ENCODE data around the gene TSPAN8. TPM values are rescaled to one million over a fixed set of nuclear protein-coding genes. Genes with fewer than 3 reads are reported as not detected.

Gene TSPAN8
- total and polyA plus RNA-seq, 2 experiments from 2014 or later: not detected

GRCh38 chr12:71105956-71106355 is 51.8 kb downstream of the TSPAN8 start (continued):
- TF ChIP-seq ZNF462 (CRISPR knock-in tag; IDR thresholded peaks at IDR 0.05): no peak
- TF ChIP-seq EZH2 (IDR thresholded peaks at IDR 0.05; ENCODE audit: low read depth, unreplicated experiment): no peak
- no peak for TF ChIP-seq POLR2AphosphoS5 (IDR thresholded peaks at IDR 0.05; ENCODE audit: low read depth)
- TF ChIP-seq ZNF331 (CRISPR knock-in tag; IDR thresholded peaks at IDR 0.05; ENCODE audit: low read depth): no peak
- no peak for TF ChIP-seq JUNB (IDR thresholded peaks at IDR 0.05; ENCODE audit: unreplicated experiment)

GRCh38 chr12:71092290-71092689 is 65.5 kb downstream of the TSPAN8 start:
- DNase-seq (ENCODE audit: low spot score) (no peak), ATAC-seq (no peak)
- Histone ChIP-seq H3K4me3 (no peak overlapping the region), H3K27ac (ENCODE audit: low read depth) (no peak overlapping the region), H3K4me2 (no peak overlapping the region), H3K27me3 (ENCODE audit: insufficient read depth) (no peaks in the 10 kb centered on the region), H3F3A (replicated peaks; ENCODE audit: low read depth) (no peaks in the 10 kb centered on the region), H3K9me2 (ENCODE audit: insufficient read depth) (no peaks in the 10 kb centered on the region; the same call in 1 of the 2 replicates), H2AFZ (no peak overlapping the region), H3K36me3 (ENCODE audit: insufficient read depth) (no peaks in the 10 kb centered on the region), H4K20me1 (replicated peaks; ENCODE audit: insufficient read depth) (no peaks in the 10 kb centered on the region), H3K4me1 (ENCODE audit: insufficient read depth) (no peaks in the 10 kb centered on the region), H3K79me2 (replicated peaks; ENCODE audit: insufficient read depth) (no peaks in the 10 kb centered on the region)
- no peak overlapping the region for H3K27ac Mint-ChIP-seq
- H3K27me3 Mint-ChIP-seq (ENCODE audit: insufficient read depth, low read depth, poor library complexity): no peaks in the 10 kb centered on the region
- no peaks in the 10 kb centered on the region for H3K9me3 Mint-ChIP-seq
- H3K36me3 Mint-ChIP-seq (ENCODE audit: low read depth): no peaks in the 10 kb centered on the region
- H3K4me1 Mint-ChIP-seq: no peaks in the 10 kb centered on the region
- no peak overlapping the region for H3K4me3 Mint-ChIP-seq
- no peak for TF ChIP-seq EZH2 (IDR thresholded peaks at IDR 0.05; ENCODE audit: low read depth, unreplicated experiment)
- no peak for TF ChIP-seq CTCF (conservative IDR thresholded peaks at IDR 0.05; ENCODE audit: low read depth in 2 of 2)
- TF ChIP-seq ZNF462 (CRISPR knock-in tag; IDR thresholded peaks at IDR 0.05): no peak
- no peak for TF ChIP-seq STAT1 (IDR thresholded peaks at IDR 0.05; ENCODE audit: unreplicated experiment)
- no peak for TF ChIP-seq ZNF114 (CRISPR knock-in tag; IDR thresholded peaks at IDR 0.05)

Data from GM23338 (cell line).